ENCODE measurements around the gene CHCHD3.

DNA sequence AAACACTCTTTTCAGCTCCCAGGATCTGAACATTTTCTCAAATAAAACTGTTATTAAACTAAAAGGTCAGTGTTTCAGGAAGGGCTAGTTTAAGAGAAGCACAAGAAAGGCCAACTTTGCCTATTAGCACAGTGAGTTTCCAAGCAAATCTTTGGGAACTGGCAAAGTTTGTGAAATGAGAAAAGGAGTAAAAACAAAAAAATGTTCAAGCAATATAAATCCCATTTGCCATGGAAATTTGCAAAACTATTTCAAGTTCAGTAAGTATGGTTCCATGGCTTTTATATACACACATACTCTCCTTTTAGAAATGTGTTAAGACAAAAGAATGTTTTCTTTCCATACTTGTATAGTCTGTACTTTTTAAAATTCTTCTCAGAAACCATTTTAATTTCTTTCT lies 51.5 kb downstream of the CHCHD3 start:
- TF ChIP-seq POLR2AphosphoS5 (IDR thresholded peaks at IDR 0.05; ENCODE audit: borderline replicate concordance, low read depth, low read length): no peak
- TF ChIP-seq EZH2 (IDR thresholded peaks at IDR 0.05): no peak
